IPS-20b (cell line): Measurements from ENCODE around the gene PIP4K2A.

Experiments
- H3K27ac ChIP-seq: one replicate; pipeline ENCODE4 v1.5.1; 2013; ENCODE audit warnings: low read length
- H3K27me3 ChIP-seq: 2 replicates; pipeline ENCODE4 v1.6.1; 2013; ENCODE audit warnings: mild to moderate bottlenecking, low read length, inconsistent platforms; ENCODE audit not compliant: insufficient read depth
- H3K36me3 ChIP-seq: 2 replicates; pipeline ENCODE4 v1.6.1; 2013; ENCODE audit warnings: low read depth, mild to moderate bottlenecking, inconsistent platforms, low read length, moderate library complexity; ENCODE audit not compliant: insufficient read depth
- H3K4me1 ChIP-seq: 2 replicates; pipeline ENCODE4 v1.6.1; 2013; ENCODE audit warnings: mild to moderate bottlenecking, control low read depth, inconsistent platforms, low read length, moderate library complexity; ENCODE audit not compliant: insufficient read depth
- H3K4me3 ChIP-seq: 2 replicates; pipeline ENCODE4 v1.5.1; 2013; ENCODE audit warnings: mild to moderate bottlenecking, low read length, inconsistent platforms
- H3K9ac ChIP-seq: 2 replicates; pipeline ENCODE4 v1.6.1; 2013; ENCODE audit warnings: low read depth, mild to moderate bottlenecking, inconsistent platforms, low read length, moderate library complexity
- H3K9me3 ChIP-seq: 2 replicates; pipeline ENCODE4 v1.6.1; 2013; ENCODE audit warnings: mild to moderate bottlenecking, low read depth, low read length, inconsistent platforms; ENCODE audit not compliant: insufficient read depth

PIP4K2A gene

DNA sequence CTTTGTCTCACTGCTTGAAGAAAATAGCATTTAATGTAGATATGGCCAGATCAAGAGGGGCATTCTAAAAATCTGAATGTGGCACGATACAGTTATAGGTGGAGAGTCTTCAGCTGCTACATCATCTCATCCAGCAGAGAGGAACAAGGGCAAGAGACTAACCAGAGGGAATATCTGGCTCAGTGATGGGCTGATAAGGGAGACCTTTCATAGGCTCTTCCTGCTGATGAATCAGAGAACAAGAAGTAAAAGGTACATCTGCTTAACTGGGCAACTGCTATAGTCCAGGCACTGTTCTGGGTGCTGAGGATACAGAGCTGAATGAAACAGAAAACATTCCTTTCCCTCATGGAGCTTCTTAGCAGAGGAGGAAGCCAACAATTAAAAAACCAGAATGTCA lies 37.9 kb downstream of the PIP4K2A start:
- no peaks in the 10 kb centered on the region for H3K36me3 ChIP-seq
- no peak overlapping the region for H3K27ac ChIP-seq
- H3K9ac ChIP-seq: no peak overlapping the region
- no peaks in the 10 kb centered on the region for H3K27me3 ChIP-seq
- H3K4me1 ChIP-seq: peaks cover 44% of the 10 kb centered on the region
- no peak overlapping the region for H3K4me3 ChIP-seq
- no peaks in the 10 kb centered on the region for H3K9me3 ChIP-seq

DNA sequence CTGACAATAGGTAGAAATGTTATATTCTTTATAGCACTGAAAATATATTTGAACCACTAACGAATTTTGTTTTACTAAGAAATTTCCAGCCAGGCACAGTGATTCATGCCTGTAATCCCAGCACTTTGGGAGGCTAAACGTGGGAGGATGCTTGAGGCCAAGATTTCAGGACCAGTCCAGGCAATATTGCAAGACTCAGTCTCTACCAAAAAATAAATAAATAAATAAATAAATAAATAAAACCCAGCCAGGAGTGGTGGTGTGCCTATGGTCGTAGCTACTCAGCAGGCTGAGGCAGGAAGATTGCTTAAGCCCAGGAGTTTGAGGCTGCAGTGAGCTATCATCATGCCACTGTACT lies 39.8 kb downstream of the PIP4K2A start:
- Histone ChIP-seq H3K9ac (no peak overlapping the region; the same call in 1 of the 2 replicates), H3K4me1 (peaks cover 28% of the 10 kb centered on the region), H3K27me3 (no peaks in the 10 kb centered on the region), H3K36me3 (no peaks in the 10 kb centered on the region), H3K4me3 (no peak overlapping the region), H3K9me3 (no peaks in the 10 kb centered on the region), H3K27ac (no peak overlapping the region)

DNA sequence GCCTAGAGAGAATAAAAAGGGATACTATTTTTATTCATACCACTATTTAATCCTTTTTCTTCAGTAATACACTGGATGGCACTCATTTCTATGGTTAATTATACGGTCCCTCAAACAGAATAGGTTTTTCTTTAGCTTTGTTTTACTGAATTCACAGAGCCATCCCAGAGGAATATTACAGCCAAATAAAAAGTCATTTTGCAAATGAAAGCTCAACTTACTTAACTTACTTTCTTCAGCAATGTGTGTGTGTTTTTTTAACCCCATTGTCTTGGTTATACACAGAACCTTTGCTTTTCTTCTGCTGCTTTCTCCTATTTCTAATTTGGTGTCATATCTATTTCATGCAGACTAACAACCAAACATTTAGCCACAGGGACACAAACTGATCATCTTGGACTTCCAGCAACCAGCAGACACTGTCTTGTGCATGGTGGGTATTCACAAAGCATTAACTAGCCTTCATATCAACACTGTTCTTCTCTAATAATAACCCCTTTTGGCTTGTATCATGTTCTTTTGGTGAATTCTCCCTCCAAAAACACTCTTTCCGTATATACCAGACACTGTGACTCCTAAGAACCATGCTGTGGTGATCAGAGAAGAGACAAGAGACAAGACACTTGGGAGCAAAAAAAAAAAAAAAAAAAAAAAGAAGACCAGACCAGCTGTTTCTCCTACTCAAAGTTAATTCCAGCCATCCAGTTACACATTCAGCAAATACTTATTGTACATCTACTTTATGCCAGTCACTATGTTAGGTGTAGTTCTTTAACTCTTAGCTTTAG lies 40.4 kb downstream of the PIP4K2A start:
- Histone ChIP-seq H3K9me3 (no peaks in the 10 kb centered on the region), H3K27me3 (no peaks in the 10 kb centered on the region), H3K4me3 (no peak overlapping the region), H3K4me1 (peaks cover 25% of the 10 kb centered on the region; the same call in 1 of the 2 replicates), H3K9ac (no peak overlapping the region; the same call in 1 of the 2 replicates), H3K27ac (no peak overlapping the region), H3K36me3 (no peaks in the 10 kb centered on the region)

DNA sequence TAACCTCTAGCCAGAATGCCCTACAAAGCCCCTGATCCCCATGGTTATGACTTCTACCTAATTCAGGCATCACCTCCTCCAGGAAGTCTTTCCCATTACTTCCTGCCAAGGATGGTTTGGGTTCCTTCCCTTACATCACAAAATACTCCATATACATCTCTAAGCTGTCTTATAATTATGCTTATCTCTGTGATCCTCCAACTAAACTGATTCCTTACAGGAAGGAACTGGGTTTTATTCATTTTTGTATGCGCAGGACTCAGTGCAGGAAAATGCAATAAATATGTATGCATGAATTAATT lies 41.3 kb downstream of the PIP4K2A start:
- Histone ChIP-seq H3K4me1 (peaks cover 25% of the 10 kb centered on the region; the same call in 1 of the 2 replicates), H3K9ac (no peak overlapping the region), H3K9me3 (no peaks in the 10 kb centered on the region), H3K36me3 (no peaks in the 10 kb centered on the region), H3K27me3 (no peaks in the 10 kb centered on the region), H3K4me3 (no peak overlapping the region; the same call in 1 of the 2 replicates), H3K27ac (peak overlapping the region; percentile 53)

DNA sequence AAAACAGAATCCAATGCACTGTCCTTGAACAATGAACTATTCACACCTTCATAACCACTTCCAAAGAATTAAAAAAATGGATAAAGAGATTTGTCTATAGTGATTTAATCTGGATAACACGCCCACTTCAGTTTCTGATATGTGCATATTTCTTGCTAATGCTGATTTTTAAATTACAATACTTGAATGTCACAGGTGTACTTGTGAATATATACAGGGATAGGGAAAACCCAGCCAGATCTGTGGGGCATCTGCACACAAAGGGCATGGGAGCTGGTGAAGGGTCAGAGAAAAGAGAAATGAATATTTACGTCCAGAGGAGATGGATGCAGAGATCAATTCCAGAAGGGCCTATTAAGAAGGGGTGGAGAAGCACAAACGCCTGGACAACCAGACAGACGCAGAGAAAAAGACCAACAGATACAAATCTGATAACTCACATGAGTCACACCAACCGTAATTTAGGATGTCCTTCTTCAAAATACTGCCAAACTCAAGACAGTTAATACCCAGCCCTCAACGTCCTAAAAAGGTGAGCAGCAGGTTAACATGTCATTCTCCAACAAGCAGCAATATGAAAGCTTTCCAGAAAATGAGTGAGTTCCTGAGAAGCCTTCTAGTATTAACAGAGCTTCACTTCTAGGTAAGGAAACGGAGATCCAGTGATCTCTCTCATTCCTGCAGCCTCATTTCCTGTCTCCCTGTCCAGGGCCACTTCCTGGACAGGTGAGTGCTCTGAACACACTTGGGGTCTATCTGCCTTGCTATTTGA lies 41.9 kb downstream of the PIP4K2A start:
- no peaks in the 10 kb centered on the region for H3K9me3 ChIP-seq
- peak overlapping the region; percentile 53 for H3K27ac ChIP-seq
- H3K27me3 ChIP-seq: no peaks in the 10 kb centered on the region
- no peak overlapping the region for H3K9ac ChIP-seq
- H3K36me3 ChIP-seq: no peaks in the 10 kb centered on the region
- peaks cover 25% of the 10 kb centered on the region; the same call in 1 of the 2 replicates for H3K4me1 ChIP-seq
- H3K4me3 ChIP-seq: peak overlapping the region; percentile 10; the same call in 1 of the 2 replicates

DNA sequence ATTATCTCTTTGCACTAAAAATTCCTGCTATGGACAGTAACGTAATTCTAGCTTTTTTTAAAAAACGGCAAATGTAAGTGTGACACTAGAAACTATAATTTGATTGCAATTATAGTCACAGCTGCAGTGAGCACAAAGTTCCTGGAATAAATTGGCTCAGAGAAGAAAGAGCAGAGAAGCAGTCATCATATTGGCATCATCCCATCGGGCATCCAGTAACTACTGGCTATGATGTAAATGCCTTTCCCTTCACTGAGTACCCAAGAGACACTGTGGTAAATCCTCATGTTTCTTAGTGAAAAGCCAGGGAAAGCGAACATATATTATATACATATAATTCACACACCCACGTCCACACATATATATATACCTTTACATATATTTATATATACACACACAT lies 43.6 kb downstream of the PIP4K2A start:
- Histone ChIP-seq H3K36me3 (no peaks in the 10 kb centered on the region), H3K27ac (no peak overlapping the region), H3K27me3 (no peaks in the 10 kb centered on the region), H3K9me3 (no peaks in the 10 kb centered on the region), H3K4me1 (peaks cover 24% of the 10 kb centered on the region; the same call in 1 of the 2 replicates), H3K9ac (no peak overlapping the region), H3K4me3 (no peak overlapping the region)

DNA sequence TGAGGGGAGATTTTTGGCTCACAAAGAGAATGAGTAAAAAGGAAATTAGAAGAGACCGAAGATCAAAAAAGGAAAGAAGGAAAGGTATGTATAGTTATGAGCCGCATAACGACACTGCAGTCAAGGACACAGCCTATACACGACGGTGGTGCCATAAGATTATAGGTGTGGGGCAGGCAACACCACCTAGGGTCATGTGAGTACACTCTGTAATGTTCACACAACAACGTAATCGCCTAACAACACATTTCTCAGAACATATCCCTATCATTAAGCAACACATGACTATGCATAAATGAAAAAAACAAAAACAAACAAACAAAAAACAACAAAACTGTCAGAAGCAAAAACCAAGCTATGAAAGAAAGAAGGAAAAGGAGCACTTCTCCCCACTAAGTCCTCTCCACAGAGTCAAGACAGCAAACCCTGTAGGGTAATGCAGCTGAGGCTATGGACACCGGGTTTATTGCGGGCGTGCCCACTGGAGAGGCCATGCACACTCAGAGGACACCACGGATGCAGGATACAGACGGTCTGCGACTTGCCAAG lies 45.1 kb downstream of the PIP4K2A start:
- H3K27ac ChIP-seq: no peak overlapping the region
- peaks cover 23% of the 10 kb centered on the region; the same call in 1 of the 2 replicates for H3K4me1 ChIP-seq
- H3K27me3 ChIP-seq: no peaks in the 10 kb centered on the region
- no peak overlapping the region for H3K4me3 ChIP-seq
- no peaks in the 10 kb centered on the region for H3K36me3 ChIP-seq
- H3K9me3 ChIP-seq: no peaks in the 10 kb centered on the region
- no peak overlapping the region for H3K9ac ChIP-seq

DNA sequence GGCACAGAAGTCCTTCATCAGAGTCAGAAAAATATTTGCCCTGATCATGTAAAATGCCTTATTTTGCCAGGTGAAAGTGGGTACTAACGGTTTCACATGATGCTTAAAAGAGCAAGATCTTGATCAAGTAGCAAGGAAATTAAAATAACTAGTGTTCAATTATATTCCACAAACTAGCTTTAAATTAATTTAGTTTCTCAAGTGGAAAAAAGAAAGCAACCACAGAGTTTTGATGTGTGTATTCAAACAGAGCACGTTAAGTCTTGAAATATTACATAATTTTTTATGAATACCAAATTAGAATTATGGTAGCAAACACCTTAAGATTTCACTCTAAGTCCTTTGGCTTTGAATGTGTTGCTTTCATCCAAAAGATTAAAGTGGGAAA lies 47.3 kb downstream of the PIP4K2A start:
- no peak overlapping the region for H3K4me3 ChIP-seq
- no peaks in the 10 kb centered on the region for H3K36me3 ChIP-seq
- H3K4me1 ChIP-seq: peaks cover 15% of the 10 kb centered on the region; the same call in 1 of the 2 replicates
- no peak overlapping the region for H3K27ac ChIP-seq
- H3K27me3 ChIP-seq: no peaks in the 10 kb centered on the region
- H3K9me3 ChIP-seq: no peaks in the 10 kb centered on the region
- H3K9ac ChIP-seq: no peak overlapping the region

DNA sequence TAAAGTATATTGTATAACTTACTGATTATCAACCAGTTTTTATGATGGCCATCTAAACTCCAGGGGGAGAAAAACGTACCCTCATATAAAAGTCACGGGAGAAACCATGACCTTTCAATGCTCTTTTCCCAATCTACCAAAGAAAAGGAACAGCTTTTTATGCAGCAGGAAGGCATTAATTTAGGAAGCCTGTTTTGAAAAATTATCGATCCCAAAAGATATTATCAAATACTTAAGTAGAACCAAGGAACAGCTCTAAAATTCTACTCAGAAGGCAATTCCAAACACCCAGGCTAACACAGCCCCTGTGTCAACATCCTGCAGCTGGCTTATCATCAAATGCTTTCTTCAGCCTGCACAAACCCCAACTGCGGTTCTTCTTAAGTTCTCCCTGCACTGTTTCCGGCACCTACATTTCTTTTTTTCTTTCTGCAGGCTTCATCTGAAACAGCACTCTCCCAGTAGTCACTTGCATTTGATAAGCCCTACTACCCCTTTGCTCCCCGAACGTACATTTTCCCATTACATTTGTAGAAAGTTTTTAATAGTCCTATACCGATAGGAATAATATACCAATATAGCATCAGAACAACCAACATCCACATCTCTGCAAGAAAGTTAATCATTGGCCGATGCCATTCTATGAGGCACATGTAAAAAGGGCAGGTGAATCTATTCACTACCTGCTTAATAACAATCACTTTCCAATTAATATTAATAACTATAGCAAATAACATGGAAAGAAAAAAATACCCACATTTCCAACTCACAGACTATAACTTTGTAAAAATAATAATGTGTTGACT lies 47.9 kb downstream of the PIP4K2A start:
- Histone ChIP-seq H3K4me1 (peaks cover 14% of the 10 kb centered on the region; the same call in 1 of the 2 replicates), H3K36me3 (no peaks in the 10 kb centered on the region), H3K9ac (no peak overlapping the region), H3K4me3 (no peak overlapping the region), H3K27me3 (no peaks in the 10 kb centered on the region), H3K9me3 (no peaks in the 10 kb centered on the region), H3K27ac (no peak overlapping the region)

DNA sequence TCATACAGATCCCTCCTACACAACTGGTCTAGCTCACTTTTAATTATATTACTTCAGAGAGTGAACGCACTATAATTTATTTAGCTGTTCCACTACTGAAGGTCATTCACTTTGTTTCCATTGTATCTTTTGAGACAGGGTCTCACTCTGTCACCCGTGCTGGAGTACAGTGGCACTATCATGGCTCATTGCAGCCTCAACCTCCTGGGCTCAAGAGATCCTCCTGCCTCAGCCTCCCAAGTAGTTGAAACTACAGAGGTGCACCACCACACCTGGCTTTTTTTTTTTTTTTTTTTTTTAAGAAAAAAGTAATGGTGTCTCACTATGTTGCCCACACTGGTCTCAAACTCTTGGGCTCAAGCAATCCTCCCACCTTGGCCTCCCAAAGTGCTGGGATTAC lies 49.0 kb downstream of the PIP4K2A start:
- Histone ChIP-seq H3K9ac (no peak overlapping the region), H3K9me3 (no peaks in the 10 kb centered on the region), H3K27ac (no peak overlapping the region), H3K36me3 (no peaks in the 10 kb centered on the region), H3K4me1 (peaks cover 17% of the 10 kb centered on the region; the same call in 1 of the 2 replicates), H3K27me3 (no peaks in the 10 kb centered on the region), H3K4me3 (no peak overlapping the region)

DNA sequence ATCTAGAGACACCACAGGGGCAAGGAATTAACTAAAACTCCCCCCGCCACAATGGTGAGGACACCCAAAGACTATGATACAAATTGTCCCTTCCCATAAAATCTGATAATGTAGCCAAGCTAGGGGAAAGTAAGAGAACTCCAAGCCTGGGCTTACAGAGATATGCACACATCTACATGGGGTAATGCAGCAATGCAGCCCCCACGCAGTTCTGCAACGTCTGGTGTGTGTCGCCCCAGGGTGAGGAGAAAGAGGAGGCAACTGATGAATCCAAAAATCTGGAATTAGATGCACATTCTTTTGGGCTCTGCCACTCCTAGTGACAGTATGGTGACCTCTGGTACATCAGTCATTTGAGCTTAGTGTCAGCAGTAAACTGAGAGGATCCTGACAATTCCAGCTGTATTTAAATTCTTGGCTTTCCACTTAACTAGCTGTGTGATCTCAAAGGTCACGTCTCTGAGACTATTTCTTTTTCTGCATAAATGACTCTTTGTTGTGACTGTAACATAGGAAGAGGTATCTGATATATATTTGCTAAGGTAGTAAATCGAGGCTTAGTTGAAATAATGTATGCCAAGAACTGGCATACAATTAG lies 51.5 kb downstream of the PIP4K2A start:
- H3K9me3 ChIP-seq: no peaks in the 10 kb centered on the region
- no peaks in the 10 kb centered on the region for H3K27me3 ChIP-seq
- H3K27ac ChIP-seq: no peak overlapping the region
- no peaks in the 10 kb centered on the region for H3K36me3 ChIP-seq
- H3K4me1 ChIP-seq: peaks cover 24% of the 10 kb centered on the region; the same call in 1 of the 2 replicates
- no peak overlapping the region for H3K4me3 ChIP-seq
- no peak overlapping the region for H3K9ac ChIP-seq
